H1 (cell line): ENCODE results near the gene APOBEC2. TPM values are rescaled to one million over a fixed set of nuclear protein-coding genes. Genes with fewer than 3 reads are reported as not detected.

Experiments used
- JUND ChIP-seq: IDR thresholded peaks from 2 replicates; pipeline ENCODE4 v1.6.1; 2011; ENCODE audit warnings: mild to moderate bottlenecking, improper control_type of control experiment, low read length
- SIRT6 ChIP-seq: IDR thresholded peaks from one replicate; pipeline ENCODE4 v1.7.1; 2012; ENCODE audit warnings: low read length, inconsistent platforms
- polyA plus RNA-seq, 7 experiments: library from polyadenylated mRNA; depleted of rRNA in 3 of 7; stranded (reverse) in 5 of 7; unstranded in 2 of 7; fragments of >200 nt in 5 of 7; fragments of 200-250 nt in 2 of 7; gene quantifications; 1 replicate in 5 of 7; 2 replicates in 1 of 7; 4 replicates in 1 of 7; pipeline versions ENCODE4 v1.2.1 to v1.2.3, GENCODE V29; 2011 to 2013; ENCODE audit warnings: missing spikeins in 2 of 7, mixed read lengths in 2 of 7
- total RNA-seq: library from RNA; stranded (reverse); fragmentation: NEBNext Ultra II Directional; extraction: Animal tissue kit (Norgen Biotek cat#: 25700); gene quantifications from 2 replicates; pipeline ENCODE4 v1.2.1, GENCODE V29; 2021

Gene APOBEC2
- total and polyA plus RNA-seq, 2 of the 8 experiments (the other 6 are each of a cell fraction or from before 2014, with no cell fraction given) = not detected

DNA sequence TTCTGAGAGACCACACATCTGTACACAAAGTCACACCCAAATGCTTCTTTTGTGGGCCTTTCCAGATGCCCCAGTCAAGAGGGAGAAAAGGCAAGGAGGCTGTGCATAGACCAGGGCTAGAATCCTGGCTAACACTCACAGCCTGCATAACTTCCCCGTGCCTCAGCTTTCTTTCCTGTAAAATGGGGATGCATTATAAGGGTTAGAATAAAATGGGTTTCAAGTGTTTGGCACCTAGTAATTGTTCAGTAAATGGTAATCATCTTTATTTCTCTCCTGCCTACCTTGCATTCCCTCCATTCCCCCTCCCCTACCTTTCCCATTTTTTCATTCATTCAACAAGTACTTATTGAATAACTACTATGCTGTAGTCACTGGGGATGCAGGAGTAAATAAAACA lies 43.3 kb upstream of the APOBEC2 start (continued):
- TF ChIP-seq SIRT6 (no peak), JUND (no peak)
- TF ChIP-seq, all 59 proteins: peak for 0
